Uterus (tissue), 2 donors: ENCODE data around the gene RGL3.
"Not testable (repeated sequence)": the region's sequence is repeated elsewhere in the genome, so short reads cannot be mapped to it uniquely, and the experiment has no call there.

Experiments used
- CTCF ChIP-seq, 4 experiments: fragments of 200-600 bp in 2 of 4; fragments of 450-650 bp in 2 of 4; sonication (generic) in 2 of 4; IDR thresholded peaks; one replicate each; pipeline ENCODE4 v1.5.1; 2016 to 2019; ENCODE audit warnings: antibody characterized with exemption in 4 of 4, mild to moderate bottlenecking in 2 of 4, moderate library complexity in 1 of 4
- POLR2A ChIP-seq, 2 donors: fragments of 450-650 bp; IDR thresholded peaks; one replicate each; pipeline ENCODE4 v1.6.1; 2016; ENCODE audit warnings: antibody characterized with exemption in 2 of 2, mild to moderate bottlenecking in 1 of 2, moderate library complexity in 1 of 2

GRCh38 chr19:11406703-11407236, 12.3 kb downstream of the RGL3 start:
- TF ChIP-seq CTCF, POLR2A (IDR thresholded peaks at IDR 0.05): not testable (repeated sequence)
